Activated CD4-positive, CD25-positive, alpha-beta regulatory T cell treated with anti-CD3 and anti-CD28 coated beads, Interleukin-2, amount 50 U/mL, for 72 hours (primary cell): ENCODE data around the gene ARHGAP21.

Experiments
- DNase-seq: peaks from one replicate; pipeline ENCODE4 v3.0.0; 2021

ARHGAP21 gene

GRCh38 chr10:24569828-24570657 is 153.6 kb downstream of the ARHGAP21 start:
- DNase-seq: no peak

- DNase-seq: no peak
Measured at GRCh38 chr10:24569330-24569796, 154.3 kb downstream of the ARHGAP21 start.

- no peak for DNase-seq
Measured at GRCh38 chr10:24568042-24568441, 155.6 kb downstream of the ARHGAP21 start.

- no peak for DNase-seq
Measured at GRCh38 chr10:24561453-24561852, 162.2 kb downstream of the ARHGAP21 start.

GRCh38 chr10:24556750-24557742 is 166.6 kb downstream of the ARHGAP21 start:
- DNase-seq: no peak

- DNase-seq: no peak
Measured at GRCh38 chr10:24556126-24556749, 167.4 kb downstream of the ARHGAP21 start.

- no peak for DNase-seq
Measured at GRCh38 chr10:24554036-24554435, 169.7 kb downstream of the ARHGAP21 start.

GRCh38 chr10:24553051-24553612 is 170.6 kb downstream of the ARHGAP21 start:
- no peak for DNase-seq

GRCh38 chr10:24552346-24553016 is 171.2 kb downstream of the ARHGAP21 start:
- DNase-seq: no peak

GRCh38 chr10:24551161-24551560 is 172.5 kb downstream of the ARHGAP21 start:
- no peak for DNase-seq

- no peak for DNase-seq
Measured at GRCh38 chr10:24550680-24551079, 173.0 kb downstream of the ARHGAP21 start.

- DNase-seq: no peak
Measured at GRCh38 chr10:24545585-24545984, 178.1 kb downstream of the ARHGAP21 start.

GRCh38 chr10:24544776-24545175 is 178.9 kb downstream of the ARHGAP21 start:
- DNase-seq: no peak

- no peak for DNase-seq
Measured at GRCh38 chr10:24542314-24543270, 181.1 kb downstream of the ARHGAP21 start.

- DNase-seq: no peak
Measured at GRCh38 chr10:24541239-24541753, 182.4 kb downstream of the ARHGAP21 start.

- DNase-seq: no peak
Measured at GRCh38 chr10:24536636-24537035, 187.1 kb downstream of the ARHGAP21 start.

- DNase-seq: no peak
Measured at GRCh38 chr10:24533981-24534380, 189.7 kb downstream of the ARHGAP21 start.
